Sigmoid colon (tissue), 4 donors: ENCODE measurements around the gene NYNRIN.

Experiments
- CTCF ChIP-seq, 4 experiments: fragments of 450-650 bp in 3 of 4; fragments of 200-600 bp in 1 of 4; IDR thresholded peaks; one replicate each; pipeline ENCODE4 v1.5.1; 2016 to 2019; ENCODE audit warnings: antibody characterized with exemption in 4 of 4, mild to moderate bottlenecking in 3 of 4, moderate library complexity in 2 of 4
- POLR2A ChIP-seq, 2 donors: fragments of 450-650 bp; IDR thresholded peaks; one replicate each; pipeline ENCODE4 v1.6.1; 2016; ENCODE audit warnings: antibody characterized with exemption in 2 of 2, mild to moderate bottlenecking in 2 of 2, moderate library complexity in 2 of 2
- POLR2AphosphoS5 ChIP-seq, 4 donors: sonication (generic); formaldehyde crosslinking; IDR thresholded peaks; one replicate each; pipeline ENCODE4 v1.6.1; 2017; ENCODE audit warnings: antibody characterized with exemption in 4 of 4

GRCh38 chr14:24414732-24415420 lies 16.1 kb downstream of the NYNRIN start:
- TF ChIP-seq CTCF (IDR thresholded peaks at IDR 0.05) (no peak), POLR2AphosphoS5 (IDR thresholded peaks at IDR 0.05) (no peak), POLR2A (IDR thresholded peaks at IDR 0.05) (no peak)
